ENCODE measurements around the gene TTC16. TPM values are rescaled to one million over a fixed set of nuclear protein-coding genes. Genes with fewer than 3 reads are reported as not detected.

Gene TTC16
- total RNA-seq, 6 experiments from 2014 or later: not detected

- H3K4me3 Mint-ChIP-seq: no peak overlapping the region
- peaks cover 53% of the 10 kb centered on the region for H3K36me3 Mint-ChIP-seq (ENCODE audit: low read depth)
- 0 out of 2 replicates have a peak, but pooled peaks cover 4% of the 10 kb centered on the region for H3K4me1 Mint-ChIP-seq (ENCODE audit: low read depth)
- no peaks in the 10 kb centered on the region for H3K9me3 Mint-ChIP-seq
- DNase-seq: no peak
- H3K27me3 Mint-ChIP-seq (ENCODE audit: insufficient read depth): no peaks in the 10 kb centered on the region; the same call in 1 of the 2 replicates
- no peak overlapping the region for H3K27ac Mint-ChIP-seq
- no peak for TF ChIP-seq CTCF (IDR thresholded peaks at IDR 0.05)
These were observed 39.2 kb upstream of the TTC16 start for GRCh38 chr9:127676638-127677037.

- H3K36me3 Mint-ChIP-seq (ENCODE audit: low read depth): peaks cover 51% of the 10 kb centered on the region
- DNase-seq: no peak
- TF ChIP-seq CTCF (IDR thresholded peaks at IDR 0.05): no peak
- H3K27ac Mint-ChIP-seq: no peak overlapping the region
- H3K9me3 Mint-ChIP-seq: no peaks in the 10 kb centered on the region
- H3K4me3 Mint-ChIP-seq: no peak overlapping the region
- peaks cover under 1% of the 10 kb centered on the region; the same call in 1 of the 2 replicates for H3K27me3 Mint-ChIP-seq (ENCODE audit: insufficient read depth)
- H3K4me1 Mint-ChIP-seq (ENCODE audit: low read depth): peaks cover 21% of the 10 kb centered on the region
These were observed 36.4 kb upstream of the TTC16 start for GRCh38 chr9:127679506-127679905.

- Mint-ChIP-seq H3K27me3 (ENCODE audit: insufficient read depth) (peaks cover 3% of the 10 kb centered on the region), H3K9me3 (no peaks in the 10 kb centered on the region), H3K27ac (no peak overlapping the region), H3K36me3 (ENCODE audit: low read depth) (peaks cover 56% of the 10 kb centered on the region), H3K4me1 (ENCODE audit: low read depth) (peaks cover 28% of the 10 kb centered on the region), H3K4me3 (no peak overlapping the region)
- no peak for DNase-seq
- no peak for TF ChIP-seq CTCF (IDR thresholded peaks at IDR 0.05)
These were observed 35.7 kb upstream of the TTC16 start for GRCh38 chr9:127680226-127680625.

GRCh38 chr9:127680846-127681245 lies 35.0 kb upstream of the TTC16 start:
- H3K9me3 Mint-ChIP-seq: no peaks in the 10 kb centered on the region
- H3K27ac Mint-ChIP-seq: peak overlapping the region; percentile 5; the same call in 1 of the 2 replicates
- peaks cover 32% of the 10 kb centered on the region for H3K4me1 Mint-ChIP-seq (ENCODE audit: low read depth)
- DNase-seq: no peak
- no peak for TF ChIP-seq CTCF (IDR thresholded peaks at IDR 0.05)
- H3K36me3 Mint-ChIP-seq (ENCODE audit: low read depth): peaks cover 52% of the 10 kb centered on the region
- H3K4me3 Mint-ChIP-seq: no peak overlapping the region
- H3K27me3 Mint-ChIP-seq (ENCODE audit: insufficient read depth): peaks cover 3% of the 10 kb centered on the region

- Mint-ChIP-seq H3K9me3 (no peaks in the 10 kb centered on the region), H3K36me3 (ENCODE audit: low read depth) (peaks cover 42% of the 10 kb centered on the region), H3K4me3 (no peak overlapping the region), H3K27ac (peak overlapping the region; percentile 97), H3K27me3 (ENCODE audit: insufficient read depth) (peaks cover 3% of the 10 kb centered on the region), H3K4me1 (ENCODE audit: low read depth) (peaks cover 39% of the 10 kb centered on the region)
- no peak for DNase-seq
- no peak for TF ChIP-seq CTCF (IDR thresholded peaks at IDR 0.05)
These were observed 33.3 kb upstream of the TTC16 start for GRCh38 chr9:127682351-127683136.

All from HFFc6 (cell line).